ENCODE results near the gene SYTL1.

GRCh38 chr1:27306071-27306470, 35.8 kb upstream of the SYTL1 start:
- TF ChIP-seq CTCF (IDR thresholded peaks at IDR 0.05; ENCODE audit: low read depth, low read length) (no peak), MYC (IDR thresholded peaks at IDR 0.05; ENCODE audit: low read depth, low read length) (no peak), MAX (IDR thresholded peaks at IDR 0.05; ENCODE audit: low read depth, low read length) (no peak)
